Activated effector memory CD4-positive, alpha-beta T cell treated with Interleukin-2 at 50 U/mL for 16 hours (primary cell): ENCODE data around the gene GPR156.

Experiments
- DNase-seq: peaks from one replicate; pipeline ENCODE4 v3.0.0-alpha.2; 2020

Gene GPR156

DNA sequence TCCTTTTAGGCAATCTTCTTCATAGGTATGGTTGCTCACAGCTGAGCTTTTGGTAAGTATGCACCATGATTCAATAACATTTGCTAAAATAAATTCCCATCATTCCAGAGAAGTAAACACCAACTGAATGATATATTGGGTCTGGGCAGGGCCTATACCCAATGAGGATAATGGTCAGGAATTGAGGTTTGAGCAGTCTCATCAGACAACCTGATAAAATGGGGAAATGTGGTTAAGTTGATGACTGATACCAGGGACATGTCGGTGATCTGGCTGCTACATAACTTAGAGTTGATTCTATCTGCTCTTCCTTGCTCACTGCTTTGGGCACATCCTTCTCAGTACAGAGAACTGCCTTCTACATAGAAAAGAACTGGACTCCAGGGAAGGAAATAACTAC is 92.9 kb downstream of the GPR156 start:
- DNase-seq = no peak

DNA sequence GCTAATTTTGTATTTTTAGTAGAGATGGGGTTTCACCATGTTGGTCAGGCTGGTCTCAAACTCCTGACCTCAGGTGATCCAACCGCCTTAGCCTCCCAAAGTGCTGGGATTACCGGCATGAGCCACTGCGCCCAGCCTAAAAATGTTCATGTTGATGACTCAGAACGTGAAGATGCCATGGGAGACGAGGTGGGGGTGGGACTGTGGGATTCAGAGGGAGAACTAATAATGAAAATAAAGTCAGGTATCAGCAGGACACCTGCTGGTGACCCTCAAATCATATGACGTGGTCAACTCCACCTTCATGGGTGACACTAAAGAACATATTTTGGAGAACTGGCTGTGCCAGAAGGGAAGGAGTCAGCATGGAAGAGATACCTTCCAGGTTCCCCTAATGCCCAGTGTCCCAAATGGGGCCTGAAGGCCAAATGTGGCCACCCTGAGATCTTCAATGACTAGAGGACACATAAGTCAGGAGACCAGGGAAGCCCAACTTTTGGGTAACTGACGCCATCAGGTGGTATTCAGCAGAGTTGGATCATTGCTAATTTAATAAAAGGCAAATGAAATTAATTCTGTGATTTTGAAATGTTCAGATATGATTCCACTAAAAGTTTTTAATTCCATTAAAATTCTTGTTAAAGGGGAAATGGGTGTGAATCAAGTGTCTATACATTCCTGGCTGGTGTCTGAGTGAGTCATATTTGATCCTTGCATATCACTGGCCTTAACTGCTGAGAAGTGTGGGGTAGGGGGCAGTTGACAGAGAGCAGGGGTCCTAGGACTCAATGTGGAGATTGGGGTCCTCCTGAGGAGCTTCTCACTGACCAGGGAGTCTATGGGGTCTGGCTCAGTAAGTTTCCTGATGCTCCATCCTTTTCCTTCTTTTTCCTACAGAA is 102.2 kb downstream of the GPR156 start:
- DNase-seq = no peak

DNA sequence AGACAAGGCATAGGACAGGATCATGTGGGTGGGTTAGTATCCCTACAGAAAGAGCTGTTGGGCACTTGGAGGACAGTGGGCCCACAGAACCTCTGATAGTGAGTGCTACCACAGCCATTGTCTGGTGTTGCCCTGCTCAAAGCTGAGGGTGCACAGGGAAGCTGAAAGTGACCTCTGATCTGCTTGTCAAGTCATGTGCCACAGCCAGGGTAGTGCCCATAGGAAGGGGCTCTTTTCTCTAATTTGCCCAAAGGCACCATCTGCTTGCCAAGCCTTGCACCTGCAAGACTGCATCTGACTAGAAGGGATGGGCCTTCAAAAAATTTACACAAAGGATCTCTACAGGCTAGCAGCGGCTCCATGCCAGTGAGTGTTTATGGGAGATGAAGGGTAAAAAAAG is 103.4 kb downstream of the GPR156 start:
- no peak for DNase-seq

DNA sequence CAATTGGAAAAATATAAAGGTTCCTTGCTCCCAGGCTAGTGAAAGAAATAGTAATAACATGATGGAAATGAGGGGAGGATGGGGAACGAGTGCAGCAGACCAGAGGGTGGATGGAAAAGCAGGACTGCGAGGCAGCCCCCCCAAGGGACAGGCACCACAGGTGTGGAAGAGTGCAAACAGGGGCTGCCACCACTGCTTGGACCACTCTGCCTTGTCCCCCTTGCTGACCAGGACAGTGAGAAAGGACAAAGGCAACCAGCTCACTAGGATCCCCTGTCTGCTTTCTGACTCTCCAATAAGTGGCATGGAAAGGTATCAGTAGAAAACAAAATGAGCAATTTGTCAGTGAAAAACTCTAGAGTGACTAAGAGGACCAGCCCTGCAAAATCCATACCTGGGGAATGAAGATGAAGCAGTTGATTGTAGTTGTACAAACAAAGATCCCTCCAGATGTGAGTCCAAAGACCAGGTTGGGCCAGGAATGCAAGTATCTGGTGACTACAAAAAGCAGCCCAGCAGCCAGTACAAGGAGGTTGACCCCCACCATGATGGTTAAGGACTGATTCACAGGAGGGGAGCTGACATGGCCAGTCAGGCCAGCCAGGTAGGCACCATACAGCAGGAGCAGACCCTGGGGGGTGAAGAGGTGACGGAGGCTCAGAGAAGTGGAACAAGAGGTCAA is 104.2 kb downstream of the GPR156 start:
- no peak for DNase-seq

DNA sequence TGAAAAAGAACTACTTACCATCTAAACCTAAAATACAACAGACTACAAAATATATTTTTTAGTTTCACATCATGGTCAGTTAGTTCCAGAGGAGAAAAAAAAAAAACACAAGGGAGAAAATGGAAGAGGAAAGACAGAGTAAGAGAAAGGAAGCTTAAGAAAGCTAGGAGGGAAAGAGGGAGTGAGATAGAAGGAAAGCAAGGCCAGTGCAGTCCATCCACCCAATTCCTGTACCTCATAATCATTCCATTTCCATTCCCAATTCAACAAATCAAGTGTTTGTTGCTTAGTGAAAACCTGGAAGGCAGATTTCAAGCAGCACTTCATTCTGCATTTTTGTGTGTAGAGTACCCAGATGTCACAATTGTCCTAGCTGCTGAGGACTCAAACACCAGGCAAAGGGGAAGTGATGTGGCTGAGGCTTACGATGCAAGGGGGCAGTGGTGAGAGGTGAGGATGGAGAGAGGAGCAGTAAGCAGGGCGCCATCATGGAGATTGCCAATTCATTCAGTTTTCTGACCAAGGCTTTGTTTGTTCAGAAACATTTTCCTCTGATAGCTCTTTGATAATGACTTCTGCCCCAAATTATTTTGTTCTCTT is 107.2 kb downstream of the GPR156 start:
- DNase-seq = no peak

DNA sequence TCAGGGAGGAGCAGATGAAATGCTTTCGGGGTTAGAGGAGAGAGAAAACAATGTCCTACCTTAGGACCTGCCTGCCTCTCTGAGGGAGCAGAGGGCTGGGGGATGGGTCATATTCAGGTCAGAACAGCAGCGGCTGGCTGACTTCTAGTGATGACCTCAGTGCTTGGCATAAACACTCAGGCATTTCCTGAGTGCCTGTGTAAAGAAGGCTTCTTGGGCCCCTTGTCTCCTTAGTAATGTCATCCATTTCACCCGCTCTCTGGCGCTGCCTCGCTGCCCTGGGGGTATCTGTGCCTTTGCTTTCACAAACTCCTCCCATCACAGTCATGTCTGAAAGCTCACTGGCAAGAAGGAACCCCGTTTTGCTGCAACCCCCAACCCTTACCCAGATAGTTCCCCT is 107.9 kb downstream of the GPR156 start:
- no peak for DNase-seq

DNA sequence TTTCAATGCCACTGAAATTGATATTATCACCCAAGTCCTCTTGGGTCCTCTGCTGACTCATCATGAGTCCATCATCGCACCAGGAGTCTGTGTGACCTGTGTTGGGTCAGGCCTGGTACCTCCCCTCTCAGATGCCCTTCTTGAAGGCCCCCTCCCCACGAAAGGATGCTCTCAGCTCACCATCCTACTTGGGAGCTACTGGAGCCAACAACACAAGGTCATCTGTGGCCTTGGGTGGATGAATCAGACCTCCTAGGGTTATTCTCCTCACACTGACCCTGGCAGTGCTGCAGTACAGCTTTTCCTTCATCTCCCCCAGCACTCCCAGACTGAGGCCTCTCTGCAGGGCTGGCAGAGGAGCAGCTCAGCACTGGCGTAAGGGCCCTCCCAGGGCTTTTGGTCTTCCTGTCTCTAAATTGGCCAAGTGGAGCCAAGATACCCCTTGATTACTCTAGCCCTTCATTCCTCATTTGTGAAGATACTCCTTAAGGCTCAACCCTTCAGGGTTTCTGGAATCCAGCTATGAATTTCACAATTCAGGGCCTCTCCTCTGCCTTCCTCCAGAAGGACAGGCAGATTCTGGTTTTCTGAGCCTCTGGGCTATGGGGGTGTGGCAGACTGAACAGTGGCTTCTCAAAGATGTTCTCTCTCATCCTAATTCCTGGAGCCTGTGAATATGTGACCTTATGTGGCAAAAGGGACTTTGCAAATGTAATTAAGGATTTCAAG is 110.0 kb downstream of the GPR156 start:
- no peak for DNase-seq

DNA sequence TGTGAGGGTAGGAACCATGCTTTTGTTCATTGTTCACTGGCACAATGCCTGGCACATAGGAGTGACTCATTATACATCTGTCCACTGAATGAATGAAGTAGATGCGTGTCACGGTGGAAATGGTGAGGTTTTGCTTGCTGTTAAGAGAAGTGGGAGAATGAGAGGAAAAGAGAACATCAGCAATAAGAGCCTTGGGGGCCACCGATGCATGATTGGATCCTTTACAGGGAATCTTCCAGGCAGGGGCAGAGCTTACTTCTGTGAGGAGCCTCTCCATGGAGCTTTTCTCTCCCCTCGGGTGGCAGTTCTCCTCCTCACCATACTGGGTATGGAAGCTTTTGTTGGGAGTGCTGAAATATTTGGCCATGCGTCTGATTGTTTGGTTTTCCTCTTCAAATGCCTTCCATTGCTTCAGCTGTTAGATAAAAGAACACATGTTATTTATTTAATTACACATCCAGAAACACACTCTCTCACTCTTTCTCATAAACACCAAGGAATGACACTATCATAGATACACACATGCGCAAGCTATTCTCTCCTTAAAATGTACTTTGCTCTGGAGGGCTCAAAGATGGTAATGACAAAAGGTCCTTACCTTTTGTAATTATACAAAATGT is 111.9 kb downstream of the GPR156 start:
- no peak for DNase-seq

DNA sequence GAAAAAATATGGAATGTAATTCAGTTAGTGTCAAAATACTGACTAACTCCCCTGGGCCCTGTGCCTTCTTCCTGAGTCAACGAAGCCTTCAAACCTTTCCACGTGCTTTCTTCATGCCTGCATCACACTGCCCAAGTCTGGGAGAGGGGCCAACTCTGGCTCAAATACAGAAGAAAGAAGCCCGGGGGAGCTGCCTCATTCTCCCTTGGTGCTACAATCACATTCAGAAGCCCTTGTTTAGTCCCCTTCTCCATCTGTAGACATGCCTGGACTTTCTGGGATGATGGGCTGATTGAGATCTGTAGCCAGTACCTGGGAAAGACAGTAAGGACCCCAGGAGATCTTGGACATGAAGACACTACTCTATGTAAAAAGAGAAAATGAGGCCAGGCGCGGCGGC is 113.0 kb downstream of the GPR156 start:
- no peak for DNase-seq

DNA sequence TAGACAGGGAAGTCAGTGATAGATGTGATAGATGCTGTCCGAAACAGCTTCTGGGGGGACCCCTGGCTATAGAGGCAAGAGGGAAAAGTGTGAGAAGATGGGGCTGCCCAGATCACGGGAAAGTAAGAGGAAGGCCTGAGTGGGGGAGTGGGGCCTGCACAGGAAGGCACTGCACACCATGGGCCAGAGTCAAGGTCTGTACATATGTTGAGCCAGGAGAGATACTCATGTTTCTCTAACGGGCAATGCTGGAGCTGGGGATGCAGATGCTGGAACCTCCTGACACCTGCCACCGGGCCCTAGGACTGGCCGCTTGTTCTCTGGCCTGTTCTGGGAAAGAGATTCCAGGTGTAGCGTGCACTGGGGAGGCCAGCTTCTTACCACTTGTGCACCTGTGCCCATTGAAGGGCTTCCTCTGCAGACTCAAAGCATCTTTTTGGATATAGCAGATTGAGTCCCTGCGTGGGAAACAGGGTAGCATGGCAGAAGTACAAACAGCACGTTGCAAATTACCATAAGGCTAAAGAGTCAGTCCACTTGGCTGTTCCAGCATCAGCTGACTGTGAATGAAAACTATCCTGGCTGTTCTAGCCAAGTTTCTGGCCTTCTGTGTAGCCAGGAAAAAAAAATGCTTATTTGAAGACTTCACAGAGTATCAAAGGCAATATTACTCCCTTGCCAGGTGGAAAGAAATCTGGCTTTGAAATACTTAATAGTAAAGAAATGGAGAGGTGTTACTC is 113.7 kb downstream of the GPR156 start:
- no peak for DNase-seq

DNA sequence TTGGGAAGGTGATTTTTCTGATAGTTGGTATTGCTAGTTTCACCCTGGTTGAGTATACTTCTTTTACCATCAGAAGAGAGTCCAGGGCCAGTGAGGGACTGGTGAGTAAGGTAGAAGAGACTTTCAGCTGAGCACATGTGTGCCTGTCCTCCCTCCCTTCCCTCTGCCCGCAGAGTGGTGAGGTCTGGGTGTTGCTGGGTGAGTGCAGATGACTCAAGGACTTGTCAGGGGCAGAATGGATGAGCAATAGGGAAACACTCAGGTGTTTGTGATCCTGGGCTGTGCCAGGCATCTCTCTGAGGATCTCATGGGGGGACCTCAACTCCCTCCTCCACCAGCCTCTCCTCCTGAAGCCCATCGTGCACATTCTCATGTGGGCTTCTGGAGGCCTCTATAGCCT is 114.8 kb downstream of the GPR156 start:
- DNase-seq = no peak

DNA sequence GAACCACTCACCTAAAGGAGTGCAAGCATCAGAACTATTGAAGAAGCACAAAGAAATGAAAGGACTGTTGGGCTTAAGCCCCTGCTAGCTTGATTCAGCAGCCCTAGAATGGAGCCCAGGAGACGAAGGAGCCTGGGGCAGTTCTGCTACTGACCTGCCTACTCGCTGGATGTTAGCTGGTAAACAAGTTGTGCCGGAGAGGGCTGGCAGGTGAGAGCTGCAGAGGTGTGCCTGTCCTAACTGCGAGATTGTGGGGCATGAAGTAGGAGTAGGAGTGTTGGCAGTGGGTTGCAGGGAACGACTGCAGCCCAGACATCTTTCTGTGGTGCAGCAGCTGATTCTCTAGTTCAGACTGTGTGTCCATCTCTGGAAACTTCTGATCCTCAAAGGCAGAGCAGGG is 115.6 kb downstream of the GPR156 start:
- no peak for DNase-seq

DNA sequence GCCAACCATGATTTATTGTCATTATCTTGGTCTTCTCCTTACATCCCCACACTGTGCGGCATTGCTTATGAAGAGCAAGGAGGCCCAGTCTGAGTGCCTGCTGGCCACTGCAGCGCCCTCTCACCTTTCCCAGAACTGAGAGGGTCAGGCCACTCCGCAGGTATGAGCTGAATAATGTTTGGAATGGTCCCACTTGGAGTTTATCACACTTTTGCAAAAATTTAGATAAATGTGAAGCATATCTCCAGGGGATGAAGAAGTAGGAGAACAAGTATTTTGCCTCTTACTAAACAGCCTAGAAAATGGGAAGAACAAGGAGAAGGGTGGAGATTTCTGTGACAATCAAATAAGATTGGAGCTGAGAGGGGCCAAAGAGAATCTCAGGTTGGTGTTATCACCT is 116.4 kb downstream of the GPR156 start:
- no peak for DNase-seq

DNA sequence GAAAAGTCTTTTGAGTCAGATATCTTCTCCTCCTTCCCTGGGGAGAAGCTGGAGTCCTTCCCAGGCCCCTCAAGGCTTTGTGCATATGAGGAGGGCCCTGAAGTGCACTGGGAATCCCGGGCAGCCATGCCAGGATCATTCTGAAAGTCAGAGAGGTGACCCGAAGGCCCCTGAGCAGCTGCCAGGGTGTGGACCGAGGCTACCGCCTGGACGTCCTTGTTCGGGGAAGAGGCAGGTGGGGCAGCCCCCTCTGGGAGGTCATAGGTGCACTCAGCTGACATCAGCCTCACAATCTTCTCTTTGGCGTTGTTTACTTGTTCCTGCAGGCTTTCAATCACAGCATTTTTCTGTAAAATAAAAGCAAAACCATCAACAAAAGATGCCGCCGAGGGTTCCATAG is 117.0 kb downstream of the GPR156 start:
- DNase-seq = no peak

DNA sequence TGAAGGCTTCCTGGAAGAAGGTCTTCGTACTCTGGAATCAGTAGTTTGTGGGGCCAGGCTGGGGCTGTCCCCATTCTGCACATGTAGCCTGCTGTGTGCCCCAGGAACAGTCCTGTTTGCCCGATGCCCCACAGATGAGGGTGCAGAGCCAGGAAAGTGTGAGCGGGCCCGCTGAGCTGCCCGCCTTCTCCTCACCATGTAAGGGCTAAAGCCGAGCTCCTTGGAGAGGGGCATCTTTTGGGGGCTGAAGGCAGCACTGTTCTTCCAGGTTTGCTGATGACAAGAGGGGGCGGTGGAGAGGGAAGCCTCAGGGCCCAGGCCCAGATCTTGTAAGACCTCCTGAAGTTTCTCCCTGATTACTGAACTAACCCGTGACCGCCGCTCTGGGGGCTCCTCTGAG is 117.5 kb downstream of the GPR156 start:
- no peak for DNase-seq

DNA sequence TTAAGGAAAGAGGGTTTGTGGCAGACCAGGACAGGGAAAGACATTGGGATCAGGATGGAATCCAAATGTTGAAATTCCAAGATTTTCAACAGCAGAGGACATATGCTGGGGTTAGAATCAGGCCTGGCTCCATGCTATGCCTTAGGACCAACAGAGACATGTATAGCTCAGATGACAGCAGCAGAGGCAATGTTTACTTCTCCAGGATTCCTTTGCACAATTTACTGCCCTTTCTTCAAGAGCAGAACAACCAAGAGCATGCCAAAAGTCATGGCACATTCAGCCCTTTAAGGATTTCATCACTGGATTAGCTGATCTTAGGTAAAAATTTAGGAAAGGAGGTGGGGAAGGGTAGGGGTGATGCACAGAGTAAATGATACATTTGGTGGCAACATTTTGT is 121.2 kb downstream of the GPR156 start:
- DNase-seq = no peak

DNA sequence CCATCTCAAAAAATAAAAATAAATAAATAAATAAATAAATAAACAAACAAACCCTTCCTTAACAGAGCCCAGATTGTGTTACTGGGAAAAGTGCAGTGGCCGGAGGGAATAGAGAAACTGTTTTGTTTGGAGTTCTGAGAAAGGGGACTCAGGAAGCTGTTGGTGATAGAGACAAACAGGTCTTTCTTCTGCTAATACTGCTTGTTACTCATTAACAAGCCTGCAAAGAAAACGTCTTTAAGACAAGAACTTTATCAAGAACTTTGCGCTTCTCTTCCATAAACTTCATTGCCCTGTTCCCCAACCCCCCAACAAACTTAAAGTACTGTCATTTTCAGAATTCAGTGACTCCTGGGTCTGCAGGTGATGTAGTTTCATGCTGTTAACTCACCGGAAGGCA is 122.0 kb downstream of the GPR156 start:
- no peak for DNase-seq

DNA sequence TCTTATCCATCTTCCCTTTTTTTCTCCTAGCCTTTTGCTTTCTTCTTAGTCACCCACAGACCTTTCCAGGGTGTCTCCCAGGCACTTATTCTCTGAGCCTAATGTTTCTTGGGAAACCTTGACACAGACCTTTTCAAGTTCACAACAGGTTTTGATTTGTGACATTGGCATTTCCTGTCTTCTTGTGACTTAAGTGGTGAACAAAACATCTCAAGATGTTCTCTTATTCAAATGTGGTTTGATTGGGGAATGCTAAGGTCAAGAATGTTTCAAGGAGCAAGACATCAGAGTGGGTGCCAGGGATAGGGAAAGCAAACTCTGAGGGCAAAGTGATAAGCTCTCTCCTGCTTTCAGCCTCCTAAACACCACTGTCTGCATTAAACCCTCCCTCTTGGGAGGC is 122.6 kb downstream of the GPR156 start:
- no peak for DNase-seq

DNA sequence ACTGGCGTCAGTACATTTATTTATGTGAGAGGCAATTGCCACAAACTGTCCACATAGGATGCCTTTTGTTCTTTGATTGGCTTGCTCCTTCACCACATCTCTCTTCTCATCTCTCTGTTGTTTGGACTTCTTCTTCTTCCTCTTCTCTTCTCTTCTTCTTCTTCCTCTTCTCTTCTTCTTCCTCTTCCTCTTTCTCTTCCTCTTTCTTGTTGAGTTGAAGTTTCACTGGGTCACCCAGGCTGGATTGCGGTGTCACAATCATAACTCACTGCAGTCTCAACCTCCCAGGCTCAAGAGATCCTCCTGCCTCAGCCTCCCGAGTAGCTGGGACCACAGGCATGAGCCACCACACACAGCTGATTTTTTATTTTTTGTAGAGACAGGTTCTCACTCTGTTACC is 123.1 kb downstream of the GPR156 start:
- no peak for DNase-seq

DNA sequence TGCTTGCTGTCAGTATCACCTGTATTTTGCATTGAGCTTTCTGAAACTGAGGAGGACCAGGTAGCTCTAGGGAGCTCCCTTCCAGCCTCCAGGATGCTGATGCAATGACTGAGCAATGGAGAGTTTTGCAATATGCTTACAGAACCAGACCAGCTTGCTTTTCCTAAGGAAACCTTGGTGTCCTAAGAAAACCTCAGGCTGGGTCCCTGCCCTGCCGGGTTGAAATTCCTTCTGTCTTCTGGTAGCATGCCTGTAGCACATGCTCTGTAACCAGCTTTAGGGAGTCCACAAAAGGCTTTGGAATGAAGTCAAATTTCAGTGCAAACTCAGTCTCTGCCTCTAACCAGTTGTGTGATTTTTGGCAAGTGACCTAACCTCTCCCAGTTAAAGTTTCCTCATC is 125.0 kb downstream of the GPR156 start:
- DNase-seq = no peak

DNA sequence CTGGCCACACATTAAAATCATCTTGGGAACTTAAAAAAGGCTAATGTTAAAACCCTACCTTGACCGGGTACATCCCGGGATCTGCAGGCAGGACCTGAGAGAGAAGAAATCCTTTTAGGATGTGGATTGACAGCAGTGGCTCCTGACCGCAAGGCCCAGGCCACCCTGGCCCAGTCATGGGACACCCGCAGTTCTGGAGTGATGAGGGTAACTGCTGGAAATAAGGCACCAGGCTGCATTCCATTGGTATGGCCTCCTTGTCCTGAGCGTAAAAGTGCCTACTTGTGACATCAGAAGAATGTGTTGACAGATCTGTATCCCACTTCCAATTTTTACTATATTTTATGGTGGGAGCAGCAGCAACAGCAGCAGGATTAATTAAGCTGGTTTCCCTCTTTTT is 127.3 kb downstream of the GPR156 start:
- no peak for DNase-seq

DNA sequence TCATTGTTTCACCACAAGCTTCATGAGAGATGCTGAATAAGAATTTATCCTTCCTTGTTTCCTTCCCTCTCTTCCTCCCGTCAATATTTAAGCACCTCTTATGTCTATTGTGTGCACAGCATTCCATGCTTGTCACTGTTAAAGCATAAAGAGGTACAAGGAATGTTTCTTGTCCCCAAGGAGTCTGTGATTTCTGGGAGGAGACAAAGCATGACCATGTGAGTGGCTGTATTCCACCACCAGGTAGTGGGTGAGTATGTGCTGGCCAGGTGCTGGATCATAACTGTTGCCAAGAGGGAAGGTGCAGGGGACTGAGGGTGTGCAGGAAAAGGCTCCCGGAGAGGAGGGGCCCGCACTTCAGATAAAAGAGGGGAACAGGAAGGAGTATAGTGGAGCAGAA is 127.9 kb downstream of the GPR156 start:
- DNase-seq = no peak
